NOMO-1 treated with DMSO at 0.1 percent for 48 hours (cell line): ENCODE results near the gene ALDH1L1.

ENCODE experiments used
- DNase-seq: peaks from one replicate; lab custom pipeline; 2025; ENCODE audit not compliant: unreplicated experiment; lab: John Stamatoyannopoulos, UW

ALDH1L1 gene

DNA sequence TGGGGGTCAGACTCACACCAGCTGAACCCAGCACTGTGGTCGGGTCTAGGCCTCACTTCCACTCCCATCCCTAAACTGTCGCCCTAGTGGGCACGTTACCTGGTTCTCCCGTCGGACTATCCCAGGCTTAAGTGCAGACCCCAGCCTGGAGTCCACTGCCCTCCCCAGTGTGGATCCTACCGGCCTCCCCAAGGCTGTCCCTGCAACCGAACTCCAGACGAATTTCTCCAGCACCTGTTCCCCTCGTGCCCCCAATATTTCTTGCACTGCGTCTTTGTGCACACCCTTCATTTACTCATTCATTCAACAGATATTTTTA, 122.9 kb downstream of the ALDH1L1 start:
- DNase-seq, result no peak

DNA sequence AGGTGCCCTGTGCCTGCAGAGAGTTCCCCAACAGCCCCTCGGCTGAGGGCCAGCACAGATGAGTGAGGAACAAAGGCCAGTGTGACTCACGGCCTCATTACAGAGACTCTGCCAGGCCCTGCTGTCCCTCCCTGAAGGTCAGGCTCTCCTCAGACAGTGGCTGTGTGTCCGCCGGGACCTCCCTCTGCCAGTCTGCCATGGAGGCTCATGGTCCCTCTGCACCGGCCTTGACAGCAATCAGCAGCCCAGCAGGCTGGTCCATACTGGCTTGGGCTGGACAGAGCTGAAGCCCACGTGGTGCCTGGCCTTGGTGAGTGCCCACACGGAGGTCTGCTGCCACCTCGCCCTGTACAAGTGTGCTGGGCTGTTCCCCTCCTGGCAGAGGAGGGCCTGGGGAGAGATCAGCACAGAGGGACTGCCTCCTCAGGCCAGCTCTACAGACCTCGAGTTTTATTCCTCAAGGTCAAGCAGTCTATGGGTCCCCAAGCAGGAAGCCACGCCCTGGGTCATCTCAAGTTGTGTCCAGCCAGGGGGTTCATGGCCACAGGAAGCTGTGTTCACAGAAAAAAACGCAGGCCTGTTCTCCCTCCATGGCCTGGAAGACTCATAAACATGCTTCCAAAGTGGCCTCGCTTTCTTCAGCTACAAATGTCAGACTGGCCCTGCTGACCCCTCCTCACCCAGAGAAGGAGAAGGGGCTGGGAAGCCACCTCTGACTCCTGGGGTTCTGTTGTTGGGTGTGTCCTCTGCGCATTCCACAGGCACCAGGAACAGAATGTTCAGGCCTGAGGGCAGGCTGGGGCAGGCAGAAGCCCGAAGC, 123.5 kb downstream of the ALDH1L1 start:
- no peak for DNase-seq

DNA sequence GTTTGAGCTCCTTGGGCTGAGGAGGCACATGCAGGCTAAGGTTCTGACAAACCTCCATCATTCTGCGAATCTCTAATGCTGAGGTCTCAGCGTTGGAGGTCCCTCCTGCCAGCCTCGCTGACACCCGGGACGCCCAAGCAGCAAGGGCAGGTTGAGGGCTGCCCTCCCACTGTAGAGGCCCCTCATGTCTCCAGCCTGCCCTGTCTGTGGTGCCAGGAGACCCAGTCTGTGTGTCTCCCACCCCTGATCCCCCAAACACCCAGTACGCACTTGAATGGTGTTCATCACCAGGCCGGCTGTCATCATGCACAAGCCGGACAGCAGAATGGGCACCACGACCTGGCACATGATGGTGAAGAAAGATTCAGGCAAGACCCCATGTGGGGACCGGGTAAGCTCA, 124.3 kb downstream of the ALDH1L1 start:
- no peak for DNase-seq

DNA sequence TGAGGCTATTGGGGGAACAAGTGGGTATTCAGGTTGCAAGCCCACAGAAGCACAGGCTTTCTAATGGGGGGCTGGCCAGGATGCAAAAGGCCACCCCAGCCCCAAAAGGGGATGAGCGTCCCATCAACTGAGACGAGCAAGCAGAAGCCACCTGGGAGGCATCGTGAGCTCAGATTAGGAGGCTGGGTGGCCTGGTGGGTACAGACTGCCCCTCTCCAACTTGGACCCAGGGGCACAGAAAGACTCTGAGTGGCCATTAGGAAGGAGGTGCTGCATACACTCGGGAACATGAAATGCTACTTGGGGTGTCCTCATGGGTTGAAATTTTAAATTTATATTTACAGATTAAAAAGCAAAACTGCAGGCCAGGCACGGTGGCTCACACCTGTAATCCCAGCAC, 125.5 kb downstream of the ALDH1L1 start:
- no peak for DNase-seq

DNA sequence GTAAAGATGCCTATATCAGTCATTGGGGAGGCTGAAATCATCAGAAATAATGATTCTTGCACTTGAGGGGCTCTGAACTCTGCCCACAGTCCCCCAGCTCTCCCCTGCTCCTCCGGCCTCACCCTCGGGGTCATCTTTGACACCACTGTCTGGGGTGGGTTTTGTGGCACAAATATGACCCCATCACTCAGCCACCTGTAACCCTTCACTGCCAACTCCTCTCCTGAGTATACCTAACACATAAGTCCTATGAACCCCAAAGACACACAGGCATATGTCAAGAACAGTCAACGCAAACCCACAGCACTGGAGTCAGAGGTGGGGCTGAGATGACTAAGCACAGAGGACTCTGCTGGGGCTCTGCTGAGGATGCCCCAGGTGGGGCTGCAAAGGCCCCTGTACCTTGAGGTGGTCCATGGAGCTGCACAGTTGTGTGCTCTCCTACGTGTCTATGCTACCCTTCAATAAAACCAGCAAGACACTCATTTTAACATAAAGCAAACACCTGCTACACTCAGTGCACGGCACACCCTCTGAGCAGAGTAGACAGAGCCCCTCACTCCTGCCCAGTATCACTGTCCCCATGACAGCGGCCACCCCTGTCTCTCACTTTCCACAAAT, 126.3 kb downstream of the ALDH1L1 start:
- DNase-seq, result no peak
